HFF-Myc (cell line): ENCODE data around the gene SLC17A1.

Source experiments
- DNase-seq: peaks from one replicate; pipeline ENCODE4 v3.0.0-alpha.2; 2011; ENCODE audit warnings: low read depth; ENCODE audit errors: extremely low read depth
- H3K4me3 ChIP-seq: replicated peaks from 2 replicates; pipeline ENCODE4 v1.5.1; 2011; ENCODE audit warnings: low read depth, mild to moderate bottlenecking, control low read depth, low read length
- CTCF ChIP-seq: IDR thresholded peaks from 2 replicates; pipeline ENCODE4 v1.5.1; 2012; ENCODE audit warnings: mild to moderate bottlenecking, low read depth, low read length, control low read depth; ENCODE audit errors: missing control alignments

Gene SLC17A1

GRCh38 chr6:25852756-25853155, 20.9 kb upstream of the SLC17A1 start:
- DNase-seq, result no peak
- no peak for TF ChIP-seq CTCF

GRCh38 chr6:25851961-25852360, 20.1 kb upstream of the SLC17A1 start:
- no peak for TF ChIP-seq CTCF
- DNase-seq, result no peak
- no peak overlapping the region for H3K4me3 ChIP-seq

More at GRCh38 chr6:25852756-25853155, 20.9 kb upstream of the SLC17A1 start:
- H3K4me3 ChIP-seq, result no peak overlapping the region

GRCh38 chr6:25844518-25844917, 12.7 kb upstream of the SLC17A1 start:
- H3K4me3 ChIP-seq, result no peak overlapping the region
- TF ChIP-seq CTCF, result no peak
- DNase-seq, result no peak

GRCh38 chr6:25842526-25842925, 10.7 kb upstream of the SLC17A1 start:
- no peak for TF ChIP-seq CTCF
- no peak overlapping the region for H3K4me3 ChIP-seq
- DNase-seq, result no peak

GRCh38 chr6:25835442-25836283, 3.8 kb upstream of the SLC17A1 start:
- no peak for TF ChIP-seq CTCF
- no peak for DNase-seq
- H3K4me3 ChIP-seq, result no peak overlapping the region

- no peak for TF ChIP-seq CTCF
- no peak for DNase-seq
- no peak overlapping the region for H3K4me3 ChIP-seq
Observed at GRCh38 chr6:25834950-25835349, 3.1 kb upstream of the SLC17A1 start.
